ENCODE data around the gene NTNG2.

NTNG2 gene

GRCh38 chr9:132185073-132186009 lies 23.5 kb downstream of the NTNG2 start:
- Histone ChIP-seq H3K27ac (ENCODE audit: low read depth, low read length, severe bottlenecking) (peak overlapping the region; percentile 79), H3K4me3 (ENCODE audit: extremely low read depth, insufficient read depth, low read length, poor library complexity, severe bottlenecking) (no peak overlapping the region), H3K4me1 (ENCODE audit: control insufficient read depth, insufficient read depth, low read length, poor library complexity, severe bottlenecking) (peaks cover 12% of the 10 kb centered on the region), H3K36me3 (ENCODE audit: control insufficient read depth, insufficient read depth, low read length) (no peaks in the 10 kb centered on the region), H3K9me3 (ENCODE audit: control insufficient read depth, low read length) (no peaks in the 10 kb centered on the region)
- WGBS, 2 experiments (ENCODE audit: insufficient coverage in 2 of 2) = 12 to 24% methylated on average over 9 to 11 of the region's 20 CpGs

GRCh38 chr9:132187121-132187620 lies 25.3 kb downstream of the NTNG2 start:
- Histone ChIP-seq H3K4me3 (ENCODE audit: extremely low read depth, insufficient read depth, low read length, poor library complexity, severe bottlenecking) (no peak overlapping the region), H3K4me1 (ENCODE audit: control insufficient read depth, insufficient read depth, low read length, poor library complexity, severe bottlenecking) (peaks cover 12% of the 10 kb centered on the region), H3K27ac (ENCODE audit: low read depth, low read length, severe bottlenecking) (no peak overlapping the region), H3K9me3 (ENCODE audit: control insufficient read depth, low read length) (no peaks in the 10 kb centered on the region), H3K36me3 (ENCODE audit: control insufficient read depth, insufficient read depth, low read length) (no peaks in the 10 kb centered on the region)
- WGBS, 2 experiments (ENCODE audit: insufficient coverage in 2 of 2) = 28 to 40% methylated on average over 12 to 14 of the region's 14 CpGs

- no peak overlapping the region for H3K4me3 ChIP-seq (ENCODE audit: extremely low read depth, insufficient read depth, low read length, poor library complexity, severe bottlenecking)
- no peaks in the 10 kb centered on the region for H3K9me3 ChIP-seq (ENCODE audit: control insufficient read depth, low read length)
- 93 to 98% methylated on average over 6 to 7 of the region's 10 CpGs for WGBS, 2 experiments (ENCODE audit: insufficient coverage in 2 of 2)
- H3K4me1 ChIP-seq (ENCODE audit: control insufficient read depth, insufficient read depth, low read length, poor library complexity, severe bottlenecking) = peaks cover 14% of the 10 kb centered on the region
- H3K27ac ChIP-seq (ENCODE audit: low read depth, low read length, severe bottlenecking) = no peak overlapping the region
- H3K36me3 ChIP-seq (ENCODE audit: control insufficient read depth, insufficient read depth, low read length) = no peaks in the 10 kb centered on the region
Observed at GRCh38 chr9:132190966-132191365, 29.1 kb downstream of the NTNG2 start.

GRCh38 chr9:132192728-132193127 lies 30.9 kb downstream of the NTNG2 start:
- no peak overlapping the region for H3K4me3 ChIP-seq (ENCODE audit: extremely low read depth, insufficient read depth, low read length, poor library complexity, severe bottlenecking)
- H3K4me1 ChIP-seq (ENCODE audit: control insufficient read depth, insufficient read depth, low read length, poor library complexity, severe bottlenecking) = peaks cover 3% of the 10 kb centered on the region
- WGBS, 2 experiments (ENCODE audit: insufficient coverage in 2 of 2) = 80 to 94% methylated on average over 7 to 10 of the region's 11 CpGs
- no peaks in the 10 kb centered on the region for H3K9me3 ChIP-seq (ENCODE audit: control insufficient read depth, low read length)
- H3K27ac ChIP-seq (ENCODE audit: low read depth, low read length, severe bottlenecking) = no peak overlapping the region
- no peaks in the 10 kb centered on the region for H3K36me3 ChIP-seq (ENCODE audit: control insufficient read depth, insufficient read depth, low read length)

GRCh38 chr9:132193227-132194124 lies 31.6 kb downstream of the NTNG2 start:
- Histone ChIP-seq H3K4me1 (ENCODE audit: control insufficient read depth, insufficient read depth, low read length, poor library complexity, severe bottlenecking) (peaks cover 3% of the 10 kb centered on the region), H3K4me3 (ENCODE audit: extremely low read depth, insufficient read depth, low read length, poor library complexity, severe bottlenecking) (no peak overlapping the region), H3K27ac (ENCODE audit: low read depth, low read length, severe bottlenecking) (no peak overlapping the region), H3K36me3 (ENCODE audit: control insufficient read depth, insufficient read depth, low read length) (no peaks in the 10 kb centered on the region), H3K9me3 (ENCODE audit: control insufficient read depth, low read length) (no peaks in the 10 kb centered on the region)
- 90 to 96% methylated on average over 10 to 11 of the region's 12 CpGs for WGBS, 2 experiments (ENCODE audit: insufficient coverage in 2 of 2)

- no peaks in the 10 kb centered on the region for H3K9me3 ChIP-seq (ENCODE audit: control insufficient read depth, low read length)
- H3K4me1 ChIP-seq (ENCODE audit: control insufficient read depth, insufficient read depth, low read length, poor library complexity, severe bottlenecking) = peaks cover 3% of the 10 kb centered on the region
- H3K36me3 ChIP-seq (ENCODE audit: control insufficient read depth, insufficient read depth, low read length) = no peaks in the 10 kb centered on the region
- WGBS, 2 experiments (ENCODE audit: insufficient coverage in 2 of 2) = 89 to 93% methylated on average over 6 to 8 of the region's 8 CpGs
- no peak overlapping the region for H3K27ac ChIP-seq (ENCODE audit: low read depth, low read length, severe bottlenecking)
- no peak overlapping the region for H3K4me3 ChIP-seq (ENCODE audit: extremely low read depth, insufficient read depth, low read length, poor library complexity, severe bottlenecking)
Observed at GRCh38 chr9:132194508-132194907, 32.6 kb downstream of the NTNG2 start.

- peaks cover 3% of the 10 kb centered on the region for H3K4me1 ChIP-seq (ENCODE audit: control insufficient read depth, insufficient read depth, low read length, poor library complexity, severe bottlenecking)
- H3K36me3 ChIP-seq (ENCODE audit: control insufficient read depth, insufficient read depth, low read length) = no peaks in the 10 kb centered on the region
- no peak overlapping the region for H3K27ac ChIP-seq (ENCODE audit: low read depth, low read length, severe bottlenecking)
- no peak overlapping the region for H3K4me3 ChIP-seq (ENCODE audit: extremely low read depth, insufficient read depth, low read length, poor library complexity, severe bottlenecking)
- H3K9me3 ChIP-seq (ENCODE audit: control insufficient read depth, low read length) = no peaks in the 10 kb centered on the region
- 96% methylated on average over 4 of the region's 6 CpGs for WGBS, 2 experiments (ENCODE audit: insufficient coverage in 2 of 2)
Observed at GRCh38 chr9:132197315-132197714, 35.5 kb downstream of the NTNG2 start.

GRCh38 chr9:132197856-132198550 lies 36.1 kb downstream of the NTNG2 start:
- H3K4me1 ChIP-seq (ENCODE audit: control insufficient read depth, insufficient read depth, low read length, poor library complexity, severe bottlenecking) = no peaks in the 10 kb centered on the region
- H3K27ac ChIP-seq (ENCODE audit: low read depth, low read length, severe bottlenecking) = no peak overlapping the region
- no peaks in the 10 kb centered on the region for H3K36me3 ChIP-seq (ENCODE audit: control insufficient read depth, insufficient read depth, low read length)
- 93 to 96% methylated on average over 48 to 50 of the region's 58 CpGs for WGBS, 2 experiments (ENCODE audit: insufficient coverage in 2 of 2)
- no peak overlapping the region for H3K4me3 ChIP-seq (ENCODE audit: extremely low read depth, insufficient read depth, low read length, poor library complexity, severe bottlenecking)
- no peaks in the 10 kb centered on the region for H3K9me3 ChIP-seq (ENCODE audit: control insufficient read depth, low read length)

GRCh38 chr9:132199056-132199455 lies 37.2 kb downstream of the NTNG2 start:
- H3K36me3 ChIP-seq (ENCODE audit: control insufficient read depth, insufficient read depth, low read length) = no peaks in the 10 kb centered on the region
- no peak overlapping the region for H3K4me3 ChIP-seq (ENCODE audit: extremely low read depth, insufficient read depth, low read length, poor library complexity, severe bottlenecking)
- 43 to 89% methylated on average over 2 of the region's 4 CpGs for WGBS, 2 experiments (ENCODE audit: insufficient coverage in 2 of 2)
- H3K27ac ChIP-seq (ENCODE audit: low read depth, low read length, severe bottlenecking) = no peak overlapping the region
- H3K4me1 ChIP-seq (ENCODE audit: control insufficient read depth, insufficient read depth, low read length, poor library complexity, severe bottlenecking) = no peaks in the 10 kb centered on the region
- H3K9me3 ChIP-seq (ENCODE audit: control insufficient read depth, low read length) = no peaks in the 10 kb centered on the region

GRCh38 chr9:132200706-132201105 lies 38.8 kb downstream of the NTNG2 start:
- H3K4me1 ChIP-seq (ENCODE audit: control insufficient read depth, insufficient read depth, low read length, poor library complexity, severe bottlenecking) = no peaks in the 10 kb centered on the region
- H3K36me3 ChIP-seq (ENCODE audit: control insufficient read depth, insufficient read depth, low read length) = no peaks in the 10 kb centered on the region
- 84 to 86% methylated on average over 2 to 4 of the region's 4 CpGs for WGBS, 2 experiments (ENCODE audit: insufficient coverage in 2 of 2)
- no peaks in the 10 kb centered on the region for H3K9me3 ChIP-seq (ENCODE audit: control insufficient read depth, low read length)
- no peak overlapping the region for H3K4me3 ChIP-seq (ENCODE audit: extremely low read depth, insufficient read depth, low read length, poor library complexity, severe bottlenecking)
- H3K27ac ChIP-seq (ENCODE audit: low read depth, low read length, severe bottlenecking) = no peak overlapping the region

Measured in mesodermal cell (in vitro differentiated cells).